ENCODE measurements around the gene EMP1. TPM values are rescaled to one million over a fixed set of nuclear protein-coding genes. Genes with fewer than 3 reads are reported as not detected.

The EMP1 gene
- total RNA-seq, 8 experiments from 2014 or later: 0.23 to 195 (median 17.5) TPM

GRCh38 chr12:13219320-13219719 lies 22.8 kb downstream of the EMP1 start:
- 76 to 100% (median 93%) methylated on average over 1 to 3 of the region's 3 CpGs for WGBS, 10 experiments
- in situ Hi-C loops (cut with MboI; ENCODE audit: low pct_unique_long_range_greater_than_20kb in 2 of 9, low sequenced_read_pairs in 9 of 9, unreplicated experiment in 9 of 9): loop anchor here in 8 of 9 experiments (10.0 to 25.0 kb wide), 5 partner anchors 107 to 307 kb away; partner anchors contain the start of genes GSG1 (in 1 of the 8) and HEBP1 (in 1 of the 8)
- H3K4me3 ChIP-seq: no peak overlapping the region
- H3K27ac ChIP-seq: no peak overlapping the region
- no peak for ATAC-seq (replicated peaks in 6 of 8)
- peaks cover 0 to 9% of the 10 kb centered on the region in 2 donors for H3K4me1 ChIP-seq (replicated peaks in 1 of 2)

DNA sequence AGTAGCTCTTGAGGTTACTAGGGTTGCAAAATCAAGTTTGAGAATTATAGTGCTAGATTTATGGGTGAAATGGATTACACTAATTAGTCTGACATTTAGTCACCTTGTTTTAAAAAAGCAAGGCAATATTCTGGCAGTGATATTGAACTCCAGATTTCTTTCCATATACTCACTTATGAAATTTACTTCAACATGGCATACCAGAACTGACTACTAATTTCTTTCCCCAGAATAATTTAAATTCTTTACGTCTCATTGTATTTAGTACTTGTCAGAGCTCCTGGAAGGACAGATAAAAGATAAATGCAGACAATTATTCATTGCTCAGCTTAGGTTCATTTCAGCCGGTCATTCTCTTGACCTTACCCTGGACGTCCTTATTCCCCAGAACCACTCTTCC lies 24.3 kb downstream of the EMP1 start:
- Histone ChIP-seq H3K4me1 (replicated peaks in 1 of 2) (peaks cover 0 to 9% of the 10 kb centered on the region in 2 donors), H3K27ac (no peak overlapping the region), H3K4me3 (no peak overlapping the region)
- in situ Hi-C loops (cut with MboI; ENCODE audit: low pct_unique_long_range_greater_than_20kb in 2 of 9, low sequenced_read_pairs in 9 of 9, unreplicated experiment in 9 of 9): loop anchor here in 5 of 9 experiments (25.0 kb wide), 4 partner anchors 109 to 309 kb away; partner anchors contain the start of genes GSG1 (in 1 of the 5) and HEBP1 (in 1 of the 5)
- no peak for ATAC-seq (replicated peaks in 6 of 8)
- WGBS, 10 experiments: 6 to 100% (median 87%) methylated on average over 1 to 3 of the region's 3 CpGs; no CpG with 5 or more reads in 1 of the 10 experiments

- 0 to 100% (median 57%) methylated on average over 1 to 3 of the region's 5 CpGs; no CpG with 5 or more reads in 2 of the 10 experiments for WGBS, 10 experiments
- in situ Hi-C loops (cut with MboI; ENCODE audit: low pct_unique_long_range_greater_than_20kb in 2 of 9, low sequenced_read_pairs in 9 of 9, unreplicated experiment in 9 of 9): loop anchor here in 5 of 9 experiments (25.0 kb wide), 4 partner anchors 110 to 310 kb away; partner anchors contain the start of genes GSG1 (in 1 of the 5) and HEBP1 (in 1 of the 5)
- peak in 3 of 8 experiments; percentile 3 to 23 (median 20) for ATAC-seq (replicated peaks in 6 of 8)
Observed at GRCh38 chr12:13222076-13222475, 25.6 kb downstream of the EMP1 start.

GRCh38 chr12:13223179-13223804 lies 26.8 kb downstream of the EMP1 start:
- H3K27ac ChIP-seq: no peak overlapping the region
- in situ Hi-C loops (cut with MboI; ENCODE audit: low pct_unique_long_range_greater_than_20kb in 2 of 9, low sequenced_read_pairs in 9 of 9, unreplicated experiment in 9 of 9): loop anchor here in 5 of 9 experiments (25.0 kb wide), 4 partner anchors 111 to 311 kb away; partner anchors contain the start of genes GSG1 (in 1 of the 5) and HEBP1 (in 1 of the 5)
- no peak overlapping the region for H3K4me3 ChIP-seq
- peaks cover 0 to 9% of the 10 kb centered on the region in 2 donors for H3K4me1 ChIP-seq (replicated peaks in 1 of 2)
- peak; percentile 50 to 77 (median 63) for ATAC-seq (replicated peaks in 6 of 8)
- WGBS, 10 experiments: 5 to 90% (median 63%) methylated on average over 1 to 5 of the region's 5 CpGs; no CpG with 5 or more reads in 3 of the 10 experiments

More at GRCh38 chr12:13222076-13222475, 25.6 kb downstream of the EMP1 start:
- no peak overlapping the region for H3K27ac ChIP-seq
- H3K4me3 ChIP-seq: no peak overlapping the region
- H3K4me1 ChIP-seq (replicated peaks in 1 of 2): peaks cover 0 to 9% of the 10 kb centered on the region in 2 donors

DNA sequence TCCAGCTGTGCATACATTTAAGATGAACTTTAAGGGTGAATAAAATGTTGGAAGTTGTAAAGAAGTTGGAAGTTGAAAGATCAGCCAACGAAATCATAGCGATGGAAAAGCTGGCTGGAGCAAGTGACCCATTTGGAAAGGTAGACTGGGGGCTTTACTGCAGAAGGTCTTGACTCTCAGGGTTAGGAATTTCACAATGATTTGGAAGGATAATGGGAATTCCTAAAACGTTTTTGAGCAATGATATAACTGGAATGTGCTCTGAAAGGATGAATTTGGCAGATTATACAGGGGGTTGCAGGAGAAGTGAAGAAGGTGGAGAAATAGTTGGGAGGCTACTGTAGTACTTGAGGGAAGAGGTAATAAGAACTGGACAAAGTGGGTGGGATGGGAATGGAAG lies 27.4 kb downstream of the EMP1 start:
- Histone ChIP-seq H3K27ac (no peak overlapping the region), H3K4me1 (replicated peaks in 1 of 2) (peaks cover 0 to 9% of the 10 kb centered on the region in 2 donors), H3K4me3 (no peak overlapping the region)
- in situ Hi-C loops (cut with MboI; ENCODE audit: low pct_unique_long_range_greater_than_20kb in 2 of 9, low sequenced_read_pairs in 9 of 9, unreplicated experiment in 9 of 9): loop anchor here in 5 of 9 experiments (25.0 kb wide), 4 partner anchors 112 to 312 kb away; partner anchors contain the start of genes GSG1 (in 1 of the 5) and HEBP1 (in 1 of the 5)
- 0 to 78% (median 0%) methylated on average over 1 to 3 of the region's 3 CpGs; no CpG with 5 or more reads in 1 of the 10 experiments for WGBS, 10 experiments
- no peak for ATAC-seq (replicated peaks in 6 of 8)

GRCh38 chr12:13227191-13227590 lies 30.7 kb downstream of the EMP1 start:
- 62 to 100% (median 86%) methylated on average over 1 to 5 of the region's 7 CpGs; no CpG with 5 or more reads in 1 of the 10 experiments for WGBS, 10 experiments

GRCh38 chr12:13228579-13228978 lies 32.1 kb downstream of the EMP1 start:
- in situ Hi-C loops (cut with MboI; ENCODE audit: low pct_unique_long_range_greater_than_20kb in 2 of 9, low sequenced_read_pairs in 9 of 9, unreplicated experiment in 9 of 9): no loop called here
- H3K4me1 ChIP-seq (replicated peaks in 1 of 2): peaks cover 0 to 4% of the 10 kb centered on the region in 2 donors
- WGBS, 10 experiments: 33 to 90% (median 86%) methylated on average over 2 to 6 of the region's 7 CpGs; no CpG with 5 or more reads in 1 of the 10 experiments
- H3K27ac ChIP-seq: no peak overlapping the region
- no peak for ATAC-seq (replicated peaks in 6 of 8)
- H3K4me3 ChIP-seq: no peak overlapping the region

More at GRCh38 chr12:13227191-13227590, 30.7 kb downstream of the EMP1 start:
- H3K4me3 ChIP-seq: no peak overlapping the region
- peaks cover 0 to 9% of the 10 kb centered on the region in 2 donors for H3K4me1 ChIP-seq (replicated peaks in 1 of 2)
- ATAC-seq (replicated peaks in 6 of 8): no peak
- no peak overlapping the region for H3K27ac ChIP-seq
- in situ Hi-C loops (cut with MboI; ENCODE audit: low pct_unique_long_range_greater_than_20kb in 2 of 9, low sequenced_read_pairs in 9 of 9, unreplicated experiment in 9 of 9): no loop called here

- in situ Hi-C loops (cut with MboI; ENCODE audit: low pct_unique_long_range_greater_than_20kb in 2 of 9, low sequenced_read_pairs in 9 of 9, unreplicated experiment in 9 of 9): no loop called here
- no peak for ATAC-seq (replicated peaks in 6 of 8)
- Histone ChIP-seq H3K27ac (no peak overlapping the region), H3K4me3 (no peak overlapping the region), H3K4me1 (replicated peaks in 1 of 2) (no peaks in the 10 kb centered on the region)
- 56 to 100% (median 74%) methylated on average over 1 to 5 of the region's 5 CpGs for WGBS, 10 experiments
Observed at GRCh38 chr12:13229504-13229903, 33.0 kb downstream of the EMP1 start.

DNA sequence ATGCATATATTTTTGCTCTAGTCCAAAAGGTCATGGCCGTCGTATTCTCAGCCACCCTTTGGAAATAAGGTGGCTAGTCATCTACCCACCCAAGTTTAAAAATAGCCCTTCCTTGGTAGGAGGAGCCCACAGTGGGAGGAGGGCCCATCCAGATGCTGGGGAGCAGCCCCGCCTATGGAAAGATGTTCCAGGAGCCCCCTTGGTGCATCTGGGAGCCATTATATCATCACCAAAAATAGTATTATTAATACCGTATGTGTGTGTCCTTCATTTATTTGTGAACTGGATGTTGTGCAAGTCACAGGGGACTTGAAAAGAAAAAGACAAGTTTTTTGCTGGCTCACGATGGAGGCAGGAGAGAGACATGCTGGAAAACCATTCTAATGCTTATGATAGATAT lies 34.0 kb downstream of the EMP1 start:
- 3 to 100% (median 79%) methylated on average over 1 to 5 of the region's 5 CpGs; no CpG with 5 or more reads in 1 of the 10 experiments for WGBS, 10 experiments
- in situ Hi-C loops (cut with MboI; ENCODE audit: low pct_unique_long_range_greater_than_20kb in 2 of 9, low sequenced_read_pairs in 9 of 9, unreplicated experiment in 9 of 9): no loop called here
- no peaks in the 10 kb centered on the region for H3K4me1 ChIP-seq (replicated peaks in 1 of 2)
- no peak overlapping the region for H3K4me3 ChIP-seq
- ATAC-seq (replicated peaks in 6 of 8): peak in 2 of 8 experiments; percentile 46 to 86
- no peak overlapping the region for H3K27ac ChIP-seq

DNA sequence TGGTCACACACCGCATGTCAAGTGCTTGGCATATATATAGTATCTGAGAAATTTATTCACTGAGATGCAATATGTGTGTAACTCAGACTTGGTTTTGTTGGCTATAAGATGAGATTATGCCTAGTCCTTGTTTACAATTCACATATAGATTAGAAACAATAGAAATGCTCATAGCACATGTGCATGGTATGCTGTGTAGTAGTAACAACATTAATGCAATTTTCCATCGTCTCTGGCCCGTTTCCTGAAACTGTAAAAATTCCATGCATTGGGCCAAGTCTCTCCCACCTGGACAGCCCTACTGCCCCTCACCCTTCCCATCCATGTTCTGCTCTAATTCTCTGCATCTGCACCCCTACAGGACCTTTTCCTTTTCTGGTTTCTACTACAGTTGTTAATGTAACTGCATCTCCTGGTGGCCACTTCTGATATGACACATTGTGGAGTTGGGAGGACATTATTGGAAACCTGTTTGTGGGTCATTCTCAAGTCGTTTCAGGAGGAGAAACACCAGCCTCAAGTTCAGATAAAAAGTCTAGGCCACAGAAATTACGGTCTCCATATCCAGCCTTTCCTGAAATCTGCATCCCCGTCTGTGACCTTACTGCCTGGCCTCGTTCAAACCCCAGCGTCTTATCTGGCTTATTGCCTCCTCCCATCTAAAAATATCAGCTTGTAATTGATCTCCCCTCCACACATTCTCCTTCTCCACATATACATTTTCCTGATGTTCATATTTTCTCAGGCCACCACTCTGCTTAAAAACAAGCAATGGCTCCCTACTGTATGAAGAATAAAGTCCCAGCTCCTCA lies 37.5 kb downstream of the EMP1 start:
- ATAC-seq (replicated peaks in 6 of 8): peak in 3 of 8 experiments; percentile 56 to 90 (median 87)
- H3K4me3 ChIP-seq: no peak overlapping the region
- in situ Hi-C loops (cut with MboI; ENCODE audit: low pct_unique_long_range_greater_than_20kb in 2 of 9, low sequenced_read_pairs in 9 of 9, unreplicated experiment in 9 of 9): no loop called here
- no peaks in the 10 kb centered on the region for H3K4me1 ChIP-seq (replicated peaks in 1 of 2)
- no peak overlapping the region for H3K27ac ChIP-seq
- 10 to 100% (median 81%) methylated on average over 2 to 8 of the region's 8 CpGs; no CpG with 5 or more reads in 2 of the 10 experiments for WGBS, 10 experiments

DNA sequence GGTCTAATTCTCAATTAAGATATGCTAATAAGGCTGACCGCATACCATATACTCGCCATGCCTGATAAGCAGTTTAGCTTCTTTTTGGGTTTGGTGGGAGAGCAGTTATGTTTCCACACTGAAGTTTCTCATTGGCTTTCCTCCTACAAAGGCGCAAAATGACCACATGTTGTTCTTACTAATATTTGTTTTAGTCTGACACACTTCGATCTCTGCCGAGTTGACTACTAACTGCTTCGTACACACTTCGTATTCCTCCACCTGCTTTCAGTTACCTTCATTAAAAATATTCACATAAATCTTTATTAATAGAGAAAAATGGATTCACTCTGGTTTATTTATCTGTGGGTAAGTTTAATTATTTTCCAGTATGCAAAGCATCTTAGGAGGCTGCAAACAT lies 41.7 kb downstream of the EMP1 start:
- 60 to 100% (median 89%) methylated on average over 1 to 7 of the region's 7 CpGs for WGBS, 10 experiments
- H3K27ac ChIP-seq: no peak overlapping the region
- H3K4me3 ChIP-seq: no peak overlapping the region
- in situ Hi-C loops (cut with MboI; ENCODE audit: low pct_unique_long_range_greater_than_20kb in 2 of 9, low sequenced_read_pairs in 9 of 9, unreplicated experiment in 9 of 9): no loop called here
- H3K4me1 ChIP-seq (replicated peaks in 1 of 2): no peaks in the 10 kb centered on the region
- ATAC-seq (replicated peaks in 6 of 8): no peak

- peak in 3 of 8 experiments; percentile 34 to 84 (median 76) for ATAC-seq (replicated peaks in 6 of 8)
- 55 to 100% (median 87%) methylated on average over 1 to 2 of the region's 2 CpGs; no CpG with 5 or more reads in 2 of the 10 experiments for WGBS, 10 experiments
- Histone ChIP-seq H3K27ac (no peak overlapping the region), H3K4me1 (replicated peaks in 1 of 2) (no peaks in the 10 kb centered on the region), H3K4me3 (no peak overlapping the region)
- in situ Hi-C loops (cut with MboI; ENCODE audit: low pct_unique_long_range_greater_than_20kb in 2 of 9, low sequenced_read_pairs in 9 of 9, unreplicated experiment in 9 of 9): no loop called here
Observed at GRCh38 chr12:13241833-13242488, 45.4 kb downstream of the EMP1 start.
